ENCODE data around the gene ANKRD40CL.
"Not testable (repeated sequence)": the region's sequence is repeated elsewhere in the genome, so short reads cannot be mapped to it uniquely, and the experiment has no call there.

ANKRD40CL gene

DNA sequence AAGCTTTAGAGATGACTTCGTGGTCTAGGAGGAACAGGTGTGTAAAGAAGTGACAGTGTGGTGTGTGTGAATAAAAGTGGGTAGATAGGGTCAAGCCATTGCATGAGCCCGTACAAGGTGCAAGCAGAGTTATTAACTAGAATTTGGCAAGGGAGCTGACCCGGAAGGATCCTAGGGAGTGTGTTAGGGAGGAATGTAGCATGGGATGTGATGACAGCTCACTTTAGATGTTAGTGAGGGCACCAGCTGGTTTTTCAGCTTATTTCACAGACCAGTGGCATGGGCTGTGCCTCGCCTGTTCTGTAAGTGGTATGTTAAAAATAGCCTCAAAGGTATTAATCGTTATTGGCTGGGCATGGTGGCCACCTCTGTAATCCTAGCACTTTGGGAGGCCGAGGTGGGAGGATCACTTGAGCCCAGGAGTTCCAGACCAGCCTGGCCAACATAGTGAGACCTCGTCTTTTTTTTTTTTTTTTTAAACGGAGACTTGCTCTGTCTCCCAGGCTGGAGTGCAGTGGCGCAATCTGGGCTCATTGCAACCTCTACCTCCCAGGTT, 8.3 kb downstream of the ANKRD40CL start:
- DNase-seq, result no peak

DNA sequence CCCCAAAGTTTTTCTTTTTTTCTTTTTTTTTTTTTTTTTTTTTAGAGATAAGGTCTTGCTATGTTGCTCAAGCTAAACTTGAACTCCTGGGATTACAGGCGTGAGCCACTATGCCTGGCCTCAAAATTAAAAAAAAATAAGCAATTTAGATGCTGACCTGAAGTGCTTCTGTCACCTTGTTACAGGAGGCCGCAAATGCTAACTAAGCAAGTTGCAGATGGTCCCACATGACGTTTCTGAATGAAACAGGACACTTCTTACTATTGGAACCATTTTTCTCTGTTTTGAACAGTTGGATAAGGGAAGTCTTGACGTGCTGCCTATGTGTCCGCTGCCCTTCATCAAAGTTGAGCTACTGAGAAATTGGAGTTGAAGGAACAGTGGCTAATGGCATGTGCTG, 8.8 kb downstream of the ANKRD40CL start:
- no peak for DNase-seq

GRCh38 chr17:50754521-50754920, 12.8 kb downstream of the ANKRD40CL start:
- no peak for DNase-seq

DNA sequence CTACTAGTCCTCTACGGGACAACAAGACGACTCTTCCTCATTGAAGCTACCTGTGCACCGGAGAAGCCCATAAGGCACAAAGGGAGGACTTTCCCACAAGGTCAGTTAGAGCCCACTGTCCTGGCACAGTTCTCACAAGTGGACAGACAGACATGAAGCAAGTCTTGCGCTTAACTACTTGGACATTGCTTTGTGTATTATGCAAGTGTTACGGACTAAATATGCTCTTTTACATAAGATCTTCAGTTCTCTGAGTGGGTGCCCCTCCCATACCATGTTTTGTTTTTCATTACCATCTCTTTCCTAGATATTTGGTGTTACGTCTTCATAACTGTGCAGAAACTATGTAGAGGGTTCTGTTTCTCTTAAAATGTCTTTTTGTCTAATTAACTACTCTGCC, 18.1 kb downstream of the ANKRD40CL start:
- no peak for DNase-seq

DNA sequence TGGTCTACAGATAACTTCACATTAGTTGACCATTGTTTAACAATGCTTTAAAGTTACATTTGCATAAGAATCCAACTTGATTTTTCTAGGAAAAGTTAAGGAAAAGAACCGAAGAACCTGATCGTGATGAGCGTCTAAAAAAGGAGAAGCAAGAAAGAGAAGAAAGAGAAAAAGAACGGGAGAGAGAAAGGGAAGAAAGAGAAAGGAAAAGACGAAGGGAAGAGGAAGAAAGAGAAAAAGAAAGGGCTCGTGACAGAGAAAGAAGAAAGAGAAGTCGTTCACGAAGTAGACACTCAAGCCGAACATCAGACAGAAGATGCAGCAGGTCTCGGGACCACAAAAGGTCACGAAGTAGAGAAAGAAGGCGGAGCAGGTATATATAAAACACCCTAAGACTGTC, 21.7 kb downstream of the ANKRD40CL start:
- DNase-seq, result no peak

GRCh38 chr17:50739098-50739497, 28.2 kb downstream of the ANKRD40CL start:
- no peak for DNase-seq

DNA sequence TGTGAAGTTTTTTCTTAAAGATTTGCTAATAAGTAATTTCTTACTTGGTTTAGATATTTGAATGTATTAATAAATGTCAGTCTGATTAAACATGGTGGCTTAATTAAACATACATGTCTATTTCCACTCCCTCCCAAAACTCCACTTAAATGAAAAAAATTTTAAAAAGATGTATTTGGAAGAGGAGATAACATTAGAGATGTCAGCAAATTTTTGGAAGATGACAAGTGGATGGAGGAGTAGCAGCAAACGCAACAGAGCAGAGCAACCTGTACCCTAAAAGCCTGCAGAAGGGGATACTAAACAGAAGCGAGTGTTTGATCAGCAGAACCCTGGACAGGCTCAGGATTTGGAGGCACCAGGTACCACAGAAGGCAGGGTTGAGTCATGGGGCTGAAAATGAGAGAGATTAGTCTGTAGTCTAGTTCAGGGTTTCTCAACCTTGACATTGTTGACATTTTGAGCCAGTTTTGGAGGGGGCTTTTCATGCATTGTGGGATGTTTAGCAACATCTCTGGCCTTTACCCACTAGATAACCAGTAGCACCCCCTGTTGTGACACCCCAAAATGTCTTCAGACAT, 30.1 kb downstream of the ANKRD40CL start:
- DNase-seq, result no peak

DNA sequence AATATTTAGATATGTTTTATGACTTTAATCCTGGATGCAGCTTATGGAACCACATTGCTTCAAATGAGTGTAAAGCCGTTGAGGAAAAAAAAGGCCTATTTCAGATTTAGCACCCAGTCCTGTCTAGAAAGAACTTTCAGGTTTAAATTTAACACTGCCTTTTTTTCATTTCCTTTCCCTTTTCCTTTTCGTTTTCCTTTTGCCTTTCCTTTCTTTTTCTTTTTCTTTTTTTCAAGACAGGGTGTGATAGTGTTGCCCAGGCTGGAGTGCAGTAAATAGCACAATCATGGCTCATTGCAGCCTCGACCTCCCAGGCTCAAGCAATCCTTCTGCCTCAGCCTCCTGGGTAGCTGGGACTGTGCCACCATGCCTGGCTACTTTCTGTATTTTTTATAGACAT, 32.0 kb downstream of the ANKRD40CL start:
- DNase-seq, result no peak

DNA sequence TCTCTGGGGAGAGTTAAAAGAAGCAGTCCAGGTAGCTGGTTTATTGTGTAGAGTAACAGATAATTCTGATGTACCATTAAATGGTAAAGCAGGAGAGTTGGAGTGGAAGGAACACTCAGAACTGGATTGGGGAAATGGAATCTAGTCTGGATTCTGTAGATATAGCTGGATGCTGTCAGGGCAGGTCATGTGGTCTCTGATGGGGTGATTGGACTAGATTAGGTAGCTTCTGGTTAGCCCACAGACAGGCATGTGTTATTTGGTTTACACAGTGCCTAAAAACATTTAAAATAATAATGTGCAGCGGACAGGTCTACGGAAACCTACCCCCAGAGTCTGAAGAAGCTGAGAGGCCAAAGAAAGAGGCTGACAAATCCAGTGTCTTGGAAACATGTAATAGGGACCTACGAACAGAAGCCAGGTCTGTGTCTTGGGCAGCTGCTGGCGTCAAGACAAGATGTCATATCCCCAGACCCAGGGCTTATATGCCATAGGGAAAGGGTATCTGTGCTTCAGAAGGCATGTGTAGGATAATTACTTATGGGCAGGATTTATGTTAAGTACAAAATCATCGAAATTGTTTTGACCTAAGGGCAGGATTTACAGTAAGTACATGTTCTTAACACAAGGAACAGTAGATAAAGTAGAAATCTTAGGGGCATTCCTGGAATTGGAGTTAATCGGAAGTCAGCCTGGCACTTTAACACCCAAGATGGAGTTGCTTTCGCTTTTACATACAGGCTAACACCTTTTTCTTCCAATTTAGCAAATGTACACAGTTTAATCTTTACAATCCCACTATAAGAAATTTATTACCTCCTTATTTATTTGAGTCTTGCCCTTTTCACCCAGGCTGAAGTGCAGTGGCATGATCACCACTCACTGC, 35.5 kb downstream of the ANKRD40CL start:
- no peak for DNase-seq

- no peak for DNase-seq
Measured at GRCh38 chr17:50728881-50729765, 38.2 kb downstream of the ANKRD40CL start.

DNA sequence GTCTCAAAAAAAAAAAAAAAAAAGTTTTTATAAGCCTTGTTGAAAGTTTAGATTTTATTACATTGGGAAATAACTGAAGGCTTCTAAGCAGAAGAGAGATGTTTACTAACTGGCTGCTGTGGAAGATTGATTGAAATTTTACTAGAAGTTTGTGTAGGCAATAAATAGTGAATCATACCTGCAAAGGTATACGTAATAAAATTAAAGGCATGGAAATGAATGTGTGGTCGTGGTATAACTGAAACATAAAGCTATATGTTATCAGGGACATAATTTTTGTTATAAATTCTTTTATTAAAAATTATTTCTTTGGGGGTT, 39.2 kb downstream of the ANKRD40CL start:
- DNase-seq, result no peak

DNA sequence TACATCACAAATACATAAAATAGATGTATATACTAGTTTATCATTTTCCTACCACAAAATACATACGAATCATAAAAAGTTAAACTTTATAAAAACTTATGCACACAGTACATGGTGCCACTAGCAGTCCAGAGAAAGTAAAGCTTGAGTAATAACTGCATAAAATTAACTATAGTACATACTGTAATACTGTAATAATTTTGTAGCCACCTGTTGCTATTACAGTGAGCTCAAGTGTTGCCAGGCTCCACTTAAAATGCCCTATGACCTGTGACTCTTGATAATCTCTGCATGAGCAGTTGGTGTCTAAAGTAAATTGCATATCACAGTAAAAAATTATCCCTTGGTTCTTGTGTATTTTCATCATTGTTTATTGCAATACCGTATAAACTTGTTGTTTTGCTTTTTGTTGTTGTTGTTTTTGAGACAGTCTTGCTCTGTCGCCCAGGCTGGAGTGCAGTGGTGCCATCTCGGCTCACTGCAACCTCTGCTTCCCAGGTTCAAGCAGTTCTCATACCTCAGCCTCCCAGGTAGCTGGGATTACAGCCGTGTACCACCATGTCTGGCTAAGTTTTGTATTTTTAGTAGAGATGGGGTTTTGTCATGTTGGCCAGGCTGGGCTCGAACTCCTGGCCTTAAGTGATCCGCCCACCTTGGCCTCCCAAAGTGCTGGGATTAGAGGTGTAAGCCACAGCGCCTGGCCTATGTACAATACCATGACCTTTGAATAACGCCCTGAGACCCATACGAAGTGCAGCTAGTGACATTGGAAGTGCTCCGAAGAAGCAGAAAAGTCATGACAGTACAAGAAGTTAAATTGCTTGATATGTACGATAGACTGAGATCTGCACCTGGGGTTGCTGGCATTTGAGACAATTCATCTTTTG, 41.3 kb downstream of the ANKRD40CL start:
- DNase-seq, result no peak

DNA sequence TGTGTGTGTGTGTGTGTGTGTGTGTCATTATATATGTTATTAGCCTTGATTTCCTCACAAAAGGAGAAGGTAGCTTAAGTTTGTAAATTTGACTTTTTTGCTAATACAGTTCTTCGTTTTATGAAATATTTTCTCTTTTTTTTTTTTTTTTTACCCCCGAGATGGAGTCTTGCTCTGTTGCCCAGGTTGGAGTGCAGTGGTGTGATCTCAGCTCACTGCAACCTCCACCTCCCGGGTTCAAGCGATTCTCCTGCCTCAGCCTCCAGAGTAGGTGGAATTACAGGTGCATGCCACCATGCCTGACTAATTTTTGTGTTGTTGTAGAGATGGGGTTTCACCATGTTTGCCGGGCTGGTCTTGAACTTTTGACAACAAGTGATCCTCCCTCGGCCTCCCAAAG, 42.7 kb downstream of the ANKRD40CL start:
- not testable (repeated sequence) for DNase-seq

DNA sequence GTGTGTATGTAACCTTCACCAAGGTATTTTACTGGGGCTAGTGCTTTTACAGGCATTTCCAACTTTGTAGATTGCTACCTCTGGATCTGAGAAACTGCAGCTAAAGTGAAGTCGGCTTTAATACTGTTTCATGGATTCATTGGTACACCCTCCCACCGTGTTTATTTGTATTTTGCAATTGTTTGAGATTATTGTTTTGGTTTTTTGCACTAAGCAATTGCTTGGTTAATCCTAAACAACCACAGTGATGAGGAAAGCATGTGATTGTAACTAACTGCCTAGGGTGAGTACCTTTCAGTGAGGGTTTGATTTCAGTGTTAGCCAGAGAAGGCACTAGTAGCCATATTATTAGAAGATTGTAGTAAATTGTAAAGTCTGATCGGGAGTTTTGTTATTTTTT, 44.6 kb downstream of the ANKRD40CL start:
- no peak for DNase-seq

GRCh38 chr17:50721194-50722010, 45.9 kb downstream of the ANKRD40CL start:
- DNase-seq, result peak in 1 of 5 donors; percentile 23

GRCh38 chr17:50719924-50720794, 47.2 kb downstream of the ANKRD40CL start:
- peak in 1 of 5 donors; percentile 11 for DNase-seq

- peak; percentile 82 to 94 (median 88) for DNase-seq
Measured at GRCh38 chr17:50719144-50719923, 48.0 kb downstream of the ANKRD40CL start, which contains the start of gene LUC7L3. LUC7L3 (plus strand) TSS chr17:50719603; CDS start chr17:50719733, 130 bp downstream.

DNA sequence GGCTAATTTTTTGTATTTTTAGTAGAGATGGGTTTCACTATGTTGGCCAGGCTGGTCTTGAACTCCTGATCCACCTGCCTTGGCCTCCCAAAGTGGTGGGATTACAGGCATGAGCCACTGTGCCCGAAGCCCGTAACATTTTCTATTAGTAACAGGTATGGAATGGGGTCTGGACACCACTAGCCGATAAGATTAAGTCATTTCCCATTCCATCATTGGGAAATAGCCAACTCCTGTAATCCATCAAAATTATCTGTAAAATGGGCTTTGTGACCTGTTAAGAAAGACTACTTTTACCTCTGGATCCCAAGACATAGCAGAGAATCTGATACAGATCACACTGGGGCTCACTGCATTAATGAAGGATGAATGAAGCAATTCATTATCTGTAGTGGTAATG, 51.8 kb downstream of the ANKRD40CL start:
- no peak for DNase-seq

DNA sequence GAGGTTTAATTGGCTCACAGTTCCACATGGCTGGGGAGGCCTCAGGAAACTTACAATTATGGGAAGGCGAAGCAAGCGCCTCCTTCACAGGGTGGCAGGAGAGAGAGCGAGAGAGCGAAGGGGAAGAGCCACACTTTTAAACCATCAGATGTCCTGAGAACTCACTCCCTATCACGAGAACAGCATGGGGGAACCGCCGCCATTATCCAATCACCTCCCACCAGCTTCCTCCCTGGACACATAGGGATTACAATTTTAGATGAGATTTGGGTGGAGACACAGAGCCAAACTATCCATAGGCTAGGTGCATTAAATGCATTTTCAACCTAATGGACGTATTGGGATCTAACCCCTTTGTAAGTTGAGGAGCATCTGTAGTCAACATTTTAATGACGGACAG, 54.7 kb downstream of the ANKRD40CL start:
- no peak for DNase-seq

All from T-helper 1 cell (primary cell).